SK-N-DZ (cell line): Measurements from ENCODE around the gene TBC1D14.
A peak's percentile ranks its signal among the peaks of the same experiment; 100 is the strongest.

Experiments used
- DNase-seq: peaks from one replicate; pipeline ENCODE4 v3.0.0-alpha.2; 2015; ENCODE audit warnings: low spot score

TBC1D14 gene

DNA sequence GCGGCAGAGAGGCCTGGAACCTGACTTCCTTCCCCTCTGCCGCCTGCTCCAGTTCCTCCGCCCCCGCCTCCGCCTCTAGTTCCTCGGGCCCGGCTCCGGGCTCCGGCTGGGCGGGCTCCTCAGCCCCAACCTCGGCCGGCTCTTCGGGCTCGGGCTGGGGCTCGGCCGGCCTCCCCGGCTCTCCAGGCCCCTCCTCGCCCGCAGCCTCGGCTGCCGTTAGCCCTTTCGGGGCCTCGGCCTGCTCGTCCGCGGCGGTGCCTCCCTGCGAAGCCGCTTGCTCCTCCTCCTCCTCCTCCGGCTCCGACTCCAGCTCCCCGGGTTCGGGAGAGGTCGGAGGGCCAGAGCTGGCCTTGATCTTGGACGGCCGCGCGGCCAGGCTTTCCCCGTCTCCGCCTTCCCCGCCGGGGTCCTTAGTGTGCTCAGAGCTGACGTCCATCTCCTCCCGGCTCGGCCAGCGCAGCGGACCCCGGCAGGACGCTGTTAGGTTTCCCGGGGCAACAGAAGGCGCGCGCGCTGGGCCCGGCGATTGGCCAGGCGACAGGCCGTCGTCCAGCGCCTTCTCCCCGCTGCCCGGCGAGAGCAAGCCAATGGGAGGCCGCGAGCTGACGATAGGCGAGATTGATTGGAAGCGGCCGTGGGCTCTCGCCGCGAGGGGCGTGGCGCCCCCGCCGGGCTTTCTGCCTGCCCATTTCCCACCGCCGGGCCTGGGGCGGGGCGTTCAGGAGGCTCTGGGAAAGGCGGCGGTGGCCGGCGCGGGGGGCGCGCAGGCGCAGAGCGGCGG is 133.1 kb downstream of the TBC1D14 start:
- DNase-seq, result peak; percentile 96

DNA sequence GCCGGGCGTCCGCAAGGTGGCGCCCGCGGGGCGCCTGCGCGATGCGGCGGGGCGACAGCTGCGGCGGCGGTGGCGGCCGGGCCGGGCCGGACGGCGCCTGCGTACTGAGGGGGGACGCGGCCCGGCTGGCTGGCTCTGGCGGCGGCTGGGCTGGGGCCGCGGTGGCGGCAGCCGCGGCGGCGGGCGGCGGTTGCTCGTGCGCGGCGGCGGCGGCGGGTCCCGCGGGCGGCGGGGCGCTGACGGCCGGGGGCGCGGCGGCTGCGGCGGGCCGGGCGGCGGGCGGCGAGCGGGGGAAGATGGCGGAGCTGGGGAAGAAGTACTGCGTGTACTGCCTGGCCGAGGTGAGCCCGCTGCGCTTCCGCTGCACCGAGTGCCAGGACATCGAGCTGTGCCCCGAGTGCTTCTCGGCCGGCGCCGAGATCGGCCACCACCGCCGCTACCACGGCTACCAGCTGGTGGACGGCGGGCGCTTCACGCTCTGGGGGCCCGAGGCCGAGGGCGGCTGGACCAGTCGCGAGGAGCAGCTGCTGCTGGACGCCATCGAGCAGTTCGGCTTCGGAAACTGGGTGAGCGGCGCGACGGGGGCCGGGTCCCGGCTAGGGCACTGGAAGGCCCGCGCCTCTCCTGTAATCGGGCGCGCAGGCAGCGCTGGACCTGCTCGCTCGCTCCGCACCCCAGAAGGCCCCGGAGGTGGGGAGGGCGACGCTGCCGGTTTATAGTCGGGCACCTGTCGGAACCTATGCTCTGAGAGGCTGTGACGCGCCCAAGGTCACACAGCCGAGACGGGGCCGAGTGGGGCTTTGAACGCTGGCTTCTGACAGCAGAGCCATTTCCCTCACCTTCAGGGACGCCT is 133.9 kb downstream of the TBC1D14 start, which contains the start of gene TADA2B:
TSS of gene TADA2B (plus strand) at position 89 of the 853 bp plus-strand sequence. CDS start at position 297, 208 bp downstream.
- peak; percentile 30 for DNase-seq

DNA sequence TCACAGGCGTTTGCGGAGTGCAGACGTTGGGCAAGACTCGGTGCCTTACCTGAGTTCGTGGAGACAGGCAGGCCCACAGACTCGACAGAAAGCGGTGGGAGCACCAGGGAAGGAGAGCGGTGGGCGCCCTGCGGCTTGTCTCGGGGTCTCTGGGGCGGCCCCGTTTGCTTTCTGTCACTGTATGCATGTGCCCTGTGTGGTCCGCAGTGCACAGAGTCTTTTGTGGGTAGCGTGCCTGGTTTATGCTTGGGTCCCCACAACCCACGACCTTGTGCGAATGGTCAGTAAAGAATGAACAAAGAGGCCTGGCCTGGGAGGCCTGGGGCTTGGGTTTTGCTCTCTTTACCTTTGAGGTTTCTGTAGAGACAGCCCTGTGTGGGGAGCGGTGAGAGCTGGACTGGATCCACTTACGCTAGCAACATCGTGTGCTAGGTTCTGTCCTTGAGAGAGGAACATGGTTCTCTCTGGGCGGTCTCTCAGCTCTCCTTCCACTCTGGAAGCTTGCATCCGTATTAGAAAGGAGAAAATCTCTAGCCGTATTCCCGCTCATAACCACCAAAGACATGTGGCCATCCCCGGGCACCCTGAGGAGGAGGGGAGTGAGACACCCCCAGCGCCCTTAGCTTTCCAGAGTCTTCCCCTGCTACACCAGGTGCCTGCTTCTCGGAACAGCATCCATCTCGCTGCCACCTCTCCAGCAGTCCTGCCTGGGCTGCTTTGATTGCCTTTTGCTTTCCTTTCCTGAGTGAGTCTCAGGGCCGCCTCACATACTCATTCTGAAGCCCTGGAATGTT is 134.7 kb downstream of the TBC1D14 start:
- DNase-seq, result no peak

- no peak for DNase-seq
These were observed 135.9 kb downstream of the TBC1D14 start for GRCh38 chr4:7045553-7045952.

DNA sequence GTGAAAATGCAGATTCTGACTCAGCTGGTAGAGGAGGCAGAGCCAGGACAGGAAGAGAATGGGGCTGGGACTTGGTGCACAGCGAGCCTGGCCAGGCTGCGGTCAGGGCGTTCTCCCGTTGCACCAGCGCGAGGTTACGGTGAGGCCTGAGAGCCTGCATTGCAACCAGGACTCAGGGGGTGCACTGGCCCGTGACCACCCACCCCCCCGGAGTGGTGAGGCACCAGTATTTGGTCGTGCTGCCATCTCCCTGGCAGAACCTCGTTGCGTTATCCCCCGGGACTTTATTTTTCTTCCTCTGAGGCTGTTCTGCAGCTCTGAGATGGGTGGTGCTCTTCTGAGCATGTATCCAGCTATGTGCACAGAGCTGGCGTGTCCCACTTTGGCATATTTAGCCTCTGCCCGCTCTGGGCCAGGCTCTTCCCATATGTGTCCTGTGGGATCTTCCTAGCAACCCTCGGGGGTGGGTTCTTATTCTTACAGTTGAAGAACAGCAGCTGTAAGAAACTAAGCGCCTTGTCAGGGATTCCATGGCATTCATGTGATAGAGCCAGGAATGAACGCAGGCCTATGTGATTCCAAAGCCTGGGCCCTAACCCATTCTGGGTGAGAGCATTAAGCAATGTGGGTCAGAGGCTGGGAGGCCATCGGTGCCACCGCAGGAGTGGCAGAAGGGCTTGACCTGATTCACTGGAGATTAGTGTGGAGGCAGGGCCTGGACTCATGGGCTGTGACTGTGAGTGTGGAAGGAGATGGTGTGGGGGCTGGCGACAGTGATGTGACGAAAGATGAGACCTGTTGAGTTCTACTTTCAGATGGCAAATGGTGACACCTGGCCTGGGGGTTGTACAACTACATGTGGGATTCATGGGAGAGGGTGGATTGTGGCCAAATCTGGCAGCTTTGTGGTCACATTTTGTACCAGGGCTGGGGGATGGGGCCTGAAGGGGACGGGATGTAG is 136.6 kb downstream of the TBC1D14 start:
- DNase-seq, result no peak

DNA sequence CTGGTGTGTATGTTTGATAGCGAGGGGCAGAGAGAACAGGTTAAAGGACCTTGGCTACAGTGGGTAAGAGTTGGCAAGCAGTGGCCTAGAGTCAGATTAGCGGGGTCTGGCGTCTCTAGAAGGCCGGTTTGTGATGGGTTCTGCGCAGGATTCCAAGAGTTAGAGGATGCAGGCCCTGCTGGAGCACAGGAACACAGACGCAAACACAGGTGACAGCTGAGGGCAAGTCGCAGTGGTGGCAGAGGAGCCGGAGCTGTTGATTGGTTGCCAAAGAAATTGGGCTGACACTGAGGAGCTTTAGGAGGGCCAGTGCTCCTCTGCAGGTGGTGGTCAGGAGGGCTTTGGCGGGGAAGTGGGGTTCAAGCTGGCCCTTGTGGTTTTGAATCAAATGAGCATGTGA is 137.3 kb downstream of the TBC1D14 start:
- no peak for DNase-seq

- no peak for DNase-seq
These were observed 139.0 kb downstream of the TBC1D14 start for GRCh38 chr4:7048642-7049041.

DNA sequence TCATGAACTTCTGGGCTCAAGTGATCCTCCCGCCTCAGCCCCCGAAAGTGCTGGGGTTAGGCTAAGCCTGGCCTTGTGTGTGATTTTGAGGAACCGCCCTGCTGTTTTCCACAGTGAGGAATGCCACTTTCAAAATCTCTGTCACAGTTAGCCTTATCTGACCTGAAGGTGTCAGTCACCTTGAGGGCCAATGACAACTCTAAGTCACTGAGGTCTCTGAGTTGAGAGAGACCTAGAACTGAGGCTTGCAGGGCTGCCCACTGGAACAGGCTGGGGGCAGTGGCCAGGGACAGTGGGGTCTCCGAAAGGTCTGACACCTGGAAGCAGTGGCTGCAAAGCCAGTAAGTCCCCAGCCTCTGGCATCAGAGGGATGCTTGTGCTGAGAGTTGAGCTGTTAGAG is 139.7 kb downstream of the TBC1D14 start:
- DNase-seq, result no peak

DNA sequence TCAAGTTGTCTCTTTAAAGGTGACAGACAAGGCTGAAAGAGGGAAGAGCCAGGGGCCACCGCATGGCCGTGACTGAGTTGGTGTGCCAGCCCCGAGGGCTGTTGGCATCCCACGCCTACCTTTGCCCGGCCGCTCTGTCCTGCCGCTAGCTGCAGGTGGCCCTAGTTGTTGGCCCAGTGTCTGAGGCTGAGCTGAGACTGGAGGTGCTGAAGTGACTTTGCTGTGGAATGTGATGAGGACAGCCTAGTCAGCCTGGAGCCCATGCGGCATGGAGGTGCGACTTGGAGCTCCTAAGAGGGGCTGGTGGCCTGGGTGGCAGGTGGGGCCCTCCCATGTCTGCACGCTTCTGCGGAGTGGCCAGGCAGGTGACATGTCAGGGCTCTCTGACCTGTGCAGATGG is 140.1 kb downstream of the TBC1D14 start:
- no peak for DNase-seq

DNA sequence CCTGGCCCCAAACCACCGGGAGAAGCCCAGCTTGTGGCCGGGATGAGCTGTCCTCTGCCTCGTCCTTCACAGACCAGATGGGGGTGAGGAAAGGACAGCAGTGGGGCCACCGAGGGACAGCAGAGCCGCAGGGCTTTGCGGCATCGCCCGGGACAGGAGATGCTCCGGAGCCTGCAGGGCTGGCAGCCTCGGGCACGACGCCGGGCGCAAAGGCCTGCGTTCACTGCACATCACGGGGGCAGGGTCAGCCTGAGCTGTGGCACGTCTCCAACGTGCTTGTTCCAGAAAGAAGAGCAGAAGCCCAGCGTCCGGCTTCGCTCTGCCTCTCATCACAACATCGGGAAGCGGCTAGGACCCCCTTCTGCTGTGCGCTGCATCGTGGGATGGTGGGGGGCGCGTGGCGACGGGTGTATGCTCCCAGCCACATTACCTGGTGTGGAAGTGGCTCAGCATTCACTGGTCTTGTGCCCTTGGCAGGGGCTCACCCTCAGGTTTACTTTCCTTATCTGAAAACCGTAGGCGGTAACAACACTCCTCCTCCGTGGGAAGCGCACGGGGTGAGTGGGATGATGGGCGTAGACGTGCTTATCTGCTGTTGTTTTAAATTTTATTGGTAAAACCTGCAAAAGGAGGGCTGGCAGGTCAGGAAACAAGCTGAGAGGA is 141.0 kb downstream of the TBC1D14 start:
- DNase-seq, result no peak

- DNase-seq, result no peak
These were observed 141.5 kb downstream of the TBC1D14 start for GRCh38 chr4:7051144-7051495.

GRCh38 chr4:7051905-7052304 is 142.3 kb downstream of the TBC1D14 start:
- DNase-seq, result no peak

DNA sequence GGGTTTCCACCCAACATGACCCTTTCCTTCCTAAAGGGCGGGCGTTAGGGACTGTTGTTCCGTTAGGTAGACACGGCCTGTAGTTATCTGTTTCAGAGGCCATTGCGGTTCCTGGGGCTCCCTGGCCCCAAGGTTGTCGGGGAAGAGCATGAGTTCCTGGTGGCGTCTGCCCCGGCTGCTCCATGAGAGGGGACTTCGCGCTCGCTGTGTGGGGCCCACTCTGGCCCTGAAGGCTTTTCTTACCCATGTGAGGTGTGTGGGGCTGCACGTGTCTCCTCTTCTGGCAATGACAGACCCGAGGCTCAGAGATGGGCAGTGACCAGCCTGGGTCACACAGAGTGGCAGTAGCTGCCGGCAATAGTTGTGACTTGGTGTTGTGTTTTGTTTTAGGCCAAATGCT is 142.7 kb downstream of the TBC1D14 start:
- DNase-seq, result no peak

GRCh38 chr4:7052923-7053715 is 143.5 kb downstream of the TBC1D14 start:
- no peak for DNase-seq

DNA sequence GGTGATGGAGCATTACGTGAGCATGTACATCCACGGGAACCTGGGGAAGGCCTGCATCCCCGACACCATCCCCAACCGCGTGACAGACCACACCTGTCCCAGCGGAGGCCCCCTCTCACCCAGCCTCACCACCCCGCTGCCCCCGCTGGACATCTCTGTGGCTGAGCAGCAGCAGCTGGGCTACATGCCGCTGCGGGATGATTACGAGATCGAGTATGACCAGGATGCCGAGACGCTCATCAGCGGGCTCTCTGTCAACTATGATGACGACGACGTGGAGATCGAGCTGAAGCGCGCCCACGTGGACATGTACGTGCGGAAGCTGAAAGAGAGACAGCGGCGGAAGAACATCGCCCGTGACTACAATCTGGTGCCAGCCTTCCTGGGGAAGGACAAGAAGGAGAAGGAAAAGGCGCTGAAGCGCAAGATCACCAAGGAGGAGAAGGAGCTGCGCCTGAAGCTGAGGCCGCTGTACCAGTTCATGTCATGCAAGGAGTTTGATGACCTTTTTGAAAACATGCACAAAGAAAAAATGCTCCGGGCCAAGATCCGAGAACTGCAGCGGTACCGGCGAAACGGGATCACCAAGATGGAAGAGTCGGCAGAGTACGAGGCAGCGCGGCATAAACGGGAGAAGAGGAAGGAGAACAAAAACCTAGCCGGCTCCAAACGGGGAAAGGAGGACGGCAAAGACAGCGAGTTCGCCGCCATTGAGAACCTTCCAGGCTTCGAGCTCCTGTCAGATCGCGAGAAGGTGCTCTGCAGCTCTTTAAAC is 144.7 kb downstream of the TBC1D14 start:
- no peak for DNase-seq

- no peak for DNase-seq
These were observed 145.7 kb downstream of the TBC1D14 start for GRCh38 chr4:7055111-7055989.

GRCh38 chr4:7055990-7056325 is 146.3 kb downstream of the TBC1D14 start:
- DNase-seq, result no peak

DNA sequence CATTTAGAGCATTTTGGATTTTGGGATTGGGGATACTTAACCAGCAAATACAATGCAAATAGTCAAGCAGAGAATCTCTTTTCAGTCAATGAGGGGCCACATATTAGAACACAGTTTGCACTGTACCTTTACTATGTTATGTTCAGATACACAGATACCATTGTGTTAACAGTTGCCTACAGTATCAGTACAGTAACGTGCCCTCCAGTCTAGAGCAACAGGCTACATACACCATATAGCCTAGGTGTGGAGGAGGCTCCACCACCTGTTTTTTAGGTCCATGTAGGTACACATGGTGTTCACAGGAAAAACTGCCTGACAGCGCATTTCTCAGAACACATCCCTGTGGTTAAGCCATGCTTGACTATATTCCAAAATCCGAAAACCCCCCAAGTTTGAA is 149.2 kb downstream of the TBC1D14 start:
- no peak for DNase-seq
